Lung (tissue), 12 donors: ENCODE measurements around the gene MYADML2. TPM values are rescaled to one million over a fixed set of nuclear protein-coding genes. Genes with fewer than 3 reads are reported as not detected.
"Not testable (repeated sequence)": the region's sequence is repeated elsewhere in the genome, so short reads cannot be mapped to it uniquely, and the experiment has no call there.

Source experiments
- ATAC-seq: fragments of 200-7000 bp; cut with Tn5 transposase; one replicate; pipeline ENCODE4 v1.9.1; 2020; ENCODE audit warnings: moderate number of reproducible peaks; ENCODE audit not compliant: insufficient read depth, low FRiP score
- DNase-seq, 3 donors: peaks; one replicate each; pipeline ENCODE4 v3.0.0-alpha.2; 2013 to 2017
- H3K27ac ChIP-seq, 2 donors: one replicate each; pipeline ENCODE4 v1.5.1; 2013; ENCODE audit warnings: mild to moderate bottlenecking in 2 of 2, moderate library complexity in 2 of 2, control low read depth in 1 of 2, inconsistent platforms in 1 of 2, low read depth in 1 of 2, low read length in 1 of 2
- H3K27me3 ChIP-seq, 3 donors: one replicate each; pipeline ENCODE4 v1.5.1; 2013; ENCODE audit warnings: low read length in 2 of 3; ENCODE audit not compliant: control insufficient read depth in 3 of 3, insufficient read depth in 3 of 3
- H3K36me3 ChIP-seq, 4 donors: one replicate each; pipeline ENCODE4 v1.5.1; 2013; ENCODE audit warnings: low read length in 4 of 4, mild to moderate bottlenecking in 1 of 4, moderate library complexity in 1 of 4; ENCODE audit not compliant: control insufficient read depth in 4 of 4, insufficient read depth in 4 of 4
- H3K4me1 ChIP-seq, 5 donors: one replicate each; pipeline ENCODE4 v1.5.1; 2013; ENCODE audit warnings: low read length in 5 of 5, mild to moderate bottlenecking in 2 of 5, moderate library complexity in 1 of 5; ENCODE audit not compliant: control insufficient read depth in 5 of 5, insufficient read depth in 5 of 5
- H3K4me3 ChIP-seq: one replicate; pipeline ENCODE4 v1.5.1; 2013; ENCODE audit warnings: mild to moderate bottlenecking, control low read depth, moderate library complexity
- H3K9ac ChIP-seq, 2 donors: one replicate each; pipeline ENCODE4 v1.5.1; 2013; ENCODE audit warnings: low read length in 2 of 2, control low read depth in 1 of 2; ENCODE audit not compliant: insufficient read depth in 1 of 2
- H3K9me3 ChIP-seq, 4 donors: one replicate each; pipeline ENCODE4 v1.5.1; 2013; ENCODE audit warnings: low read length in 3 of 4, mild to moderate bottlenecking in 1 of 4, moderate library complexity in 1 of 4; ENCODE audit not compliant: control insufficient read depth in 4 of 4, insufficient read depth in 3 of 4
- CTCF ChIP-seq: IDR thresholded peaks from 2 replicates; pipeline ENCODE4 v1.5.1; 2012; ENCODE audit warnings: mild to moderate bottlenecking; ENCODE audit errors: control extremely low read depth, extremely low read depth
- WGBS, 2 donors: extraction: QIAGEN DNeasy Blood & Tissue Kit; methylation state at CpG; one replicate each; pipeline ENCODE4 v1.1.7; 2013; 5-methylcytosine and 5-hydroxymethylcytosine counted together
- polyA plus RNA-seq, 2 donors: library from polyadenylated mRNA; stranded (reverse); fragments of 200-250 nt; gene quantifications; one replicate each; pipeline ENCODE4 v1.2.1, GENCODE V29; 2013
- total RNA-seq, 2 donors: library from RNA; depleted of rRNA in 1 of 2; stranded (reverse); fragments of >200 nt in 1 of 2; gene quantifications; one replicate each; pipeline ENCODE4 v1.2.1, GENCODE V29; 2014 to 2021
- donor health status: control.
- donor health status: control.
- donor health status: Bipolar disorder and iron deficiency.
- donor health status: healthy.
- donor health status: DM: yes; HTN: yes; CAD: no.

Gene MYADML2
- total and polyA plus RNA-seq, 4 donors = not detected

GRCh38 chr17:81955756-81956544 lies 8.9 kb upstream of the MYADML2 start:
- ATAC-seq (no peak), DNase-seq (no peak)
- H3K36me3 ChIP-seq = no peaks in the 10 kb centered on the region
- TF ChIP-seq CTCF = no peak
- H3K4me1 ChIP-seq = peaks cover 0 to 8% (median 0%) of the 10 kb centered on the region in 5 donors
- peaks cover 0 to 7% (median 6%) of the 10 kb centered on the region in 3 donors for H3K27me3 ChIP-seq
- 84 to 92% methylated on average over 13 of the region's 13 CpGs for WGBS, 2 donors
- H3K4me3 ChIP-seq = no peak overlapping the region
- no peak overlapping the region for H3K9ac ChIP-seq
- H3K27ac ChIP-seq = no peak overlapping the region
- no peaks in the 10 kb centered on the region for H3K9me3 ChIP-seq

- Histone ChIP-seq H3K4me3 (no peak overlapping the region), H3K27me3 (peaks cover 0 to 7% (median 6%) of the 10 kb centered on the region in 3 donors), H3K36me3 (no peaks in the 10 kb centered on the region), H3K27ac (no peak overlapping the region), H3K9ac (no peak overlapping the region), H3K4me1 (peaks cover 0 to 5% (median 0%) of the 10 kb centered on the region in 5 donors), H3K9me3 (no peaks in the 10 kb centered on the region)
- TF ChIP-seq CTCF = no peak
- DNase-seq (no peak), ATAC-seq (no peak)
- 84 to 90% methylated on average over 26 of the region's 26 CpGs for WGBS, 2 donors
Measured at GRCh38 chr17:81955058-81955681, 8.1 kb upstream of the MYADML2 start.

GRCh38 chr17:81954131-81955057 lies 7.4 kb upstream of the MYADML2 start:
- H3K27me3 ChIP-seq = peaks cover 0 to 7% (median 6%) of the 10 kb centered on the region in 3 donors
- no peaks in the 10 kb centered on the region for H3K9me3 ChIP-seq
- H3K4me1 ChIP-seq = peaks cover 0 to 3% (median 0%) of the 10 kb centered on the region in 5 donors
- no peak for TF ChIP-seq CTCF
- WGBS, 2 donors = 88 to 89% methylated on average over 19 of the region's 19 CpGs
- ATAC-seq = no peak
- H3K9ac ChIP-seq = no peak overlapping the region
- H3K27ac ChIP-seq = no peak overlapping the region
- DNase-seq = no peak
- H3K4me3 ChIP-seq = no peak overlapping the region
- no peaks in the 10 kb centered on the region for H3K36me3 ChIP-seq

- not testable (repeated sequence) for DNase-seq, H3K27me3 ChIP-seq, H3K4me3 ChIP-seq, H3K4me1 ChIP-seq, H3K36me3 ChIP-seq, H3K9me3 ChIP-seq, H3K27ac ChIP-seq, ATAC-seq, H3K9ac ChIP-seq
- 73 to 79% methylated on average over 5 of the region's 5 CpGs for WGBS, 2 donors
Measured at GRCh38 chr17:81953443-81953842, 6.4 kb upstream of the MYADML2 start.
